Thyroid gland (tissue), 4 donors: ENCODE data around the gene KCNK13. TPM values are rescaled to one million over a fixed set of nuclear protein-coding genes. Genes with fewer than 3 reads are reported as not detected.

Experiments used
- DNase-seq, 2 donors: peaks; one replicate each; pipeline ENCODE4 v3.0.0-alpha.2; 2019
- H3K27ac ChIP-seq, 3 donors: fragments of 200-600 bp; sonication (generic); 1 replicate in 2 of 3; 2 replicates in 1 of 3; pipeline ENCODE4 v1.5.1; 2016 to 2019; ENCODE audit warnings: mild to moderate bottlenecking in 1 of 3, moderate library complexity in 1 of 3
- H3K27me3 ChIP-seq: fragments of 200-600 bp; sonication (generic); one replicate; pipeline ENCODE4 v1.5.1; 2019
- H3K36me3 ChIP-seq, 2 donors: fragments of 200-600 bp; sonication (generic); one replicate each; pipeline ENCODE4 v1.5.1; 2016 to 2019
- H3K4me1 ChIP-seq, 2 donors: fragments of 200-600 bp; sonication (generic); one replicate each; pipeline ENCODE4 v1.5.1; 2017 to 2019
- H3K4me3 ChIP-seq, 3 donors: fragments of 200-600 bp; sonication (generic); replicated peaks in 1 of 3; 1 replicate in 2 of 3; 2 replicates in 1 of 3; pipeline ENCODE4 v1.5.1; 2016; ENCODE audit warnings: mild to moderate bottlenecking in 1 of 3
- H3K9me3 ChIP-seq: fragments of 200-600 bp; sonication (generic); one replicate; pipeline ENCODE4 v1.5.1; 2017
- CTCF ChIP-seq, 6 experiments: fragments of 200-600 bp in 3 of 6; fragments of 450-650 bp in 3 of 6; sonication (generic) in 3 of 6; IDR thresholded peaks; one replicate each; pipeline ENCODE4 v1.5.1; 2016 to 2019; ENCODE audit warnings: antibody characterized with exemption in 6 of 6, mild to moderate bottlenecking in 2 of 6, inconsistent platforms in 1 of 6, moderate library complexity in 1 of 6
- POLR2A ChIP-seq, 2 donors: fragments of 450-650 bp; IDR thresholded peaks; one replicate each; pipeline ENCODE4 v1.6.1; 2017; ENCODE audit warnings: antibody characterized with exemption in 2 of 2, mild to moderate bottlenecking in 2 of 2, moderate library complexity in 1 of 2
- WGBS, 2 donors: methylation state at CpG; one replicate each; pipeline ENCODE4 v1.1.5; 2017; 5-methylcytosine and 5-hydroxymethylcytosine counted together
- intact Hi-C: fragments of 100-400 bp; cut with DNase I; formaldehyde crosslinking; loops from one replicate; pipeline ENCODE4 v1.15.1; 2023
- total RNA-seq, 4 donors: library from RNA; depleted of rRNA; stranded (reverse); fragments of >200 nt; gene quantifications; one replicate each; pipeline ENCODE4 v1.2.3, GENCODE V29; 2016

Gene KCNK13
- total RNA-seq, 4 donors from 2014 or later = 4.0 to 7.2 (median 4.9) TPM

GRCh38 chr14:90175631-90176030 lies 113.8 kb downstream of the KCNK13 start:
- whole genome bisulfite sequencing, 2 donors = 61 to 78% methylated on average over 3 of the region's 3 CpGs
- TF ChIP-seq CTCF (IDR thresholded peaks at IDR 0.05) (no peak), POLR2A (IDR thresholded peaks at IDR 0.05) (no peak)
- Histone ChIP-seq H3K9me3 (no peaks in the 10 kb centered on the region), H3K36me3 (no peaks in the 10 kb centered on the region), H3K27ac (no peak overlapping the region), H3K27me3 (no peaks in the 10 kb centered on the region), H3K4me3 (no peak overlapping the region), H3K4me1 (peaks cover 0 to 4% of the 10 kb centered on the region in 2 donors)
- intact Hi-C loops = no loop called here
- DNase-seq = peak; percentile 66 to 84

GRCh38 chr14:90177539-90178189 lies 115.9 kb downstream of the KCNK13 start:
- intact Hi-C loops = no loop called here
- 91 to 96% methylated on average over 3 of the region's 3 CpGs for WGBS, 2 donors
- DNase-seq = no peak
- Histone ChIP-seq H3K4me3 (no peak overlapping the region), H3K4me1 (peaks cover 0 to 4% of the 10 kb centered on the region in 2 donors), H3K27ac (no peak overlapping the region), H3K27me3 (no peaks in the 10 kb centered on the region), H3K36me3 (no peaks in the 10 kb centered on the region), H3K9me3 (no peaks in the 10 kb centered on the region)
- no peak for TF ChIP-seq POLR2A (IDR thresholded peaks at IDR 0.05)
- TF ChIP-seq CTCF (IDR thresholded peaks at IDR 0.05) = no peak

GRCh38 chr14:90179357-90179756 lies 117.6 kb downstream of the KCNK13 start:
- Histone ChIP-seq H3K4me1 (peaks cover 0 to 4% of the 10 kb centered on the region in 2 donors), H3K27ac (no peak overlapping the region), H3K27me3 (no peaks in the 10 kb centered on the region), H3K9me3 (no peaks in the 10 kb centered on the region), H3K36me3 (no peaks in the 10 kb centered on the region), H3K4me3 (no peak overlapping the region)
- TF ChIP-seq CTCF (IDR thresholded peaks at IDR 0.05) (no peak), POLR2A (IDR thresholded peaks at IDR 0.05) (no peak)
- no peak for DNase-seq
- intact Hi-C loops = no loop called here
- WGBS, 2 donors = 79 to 80% methylated on average over 7 of the region's 7 CpGs

GRCh38 chr14:90179809-90180779 lies 118.3 kb downstream of the KCNK13 start:
- H3K36me3 ChIP-seq = no peaks in the 10 kb centered on the region
- H3K4me1 ChIP-seq = peaks cover 0 to 4% of the 10 kb centered on the region in 2 donors
- intact Hi-C loops = no loop called here
- no peaks in the 10 kb centered on the region for H3K9me3 ChIP-seq
- H3K4me3 ChIP-seq = no peak overlapping the region
- H3K27ac ChIP-seq = no peak overlapping the region
- 48 to 67% methylated on average over 4 of the region's 4 CpGs for WGBS, 2 donors
- no peak for TF ChIP-seq CTCF (IDR thresholded peaks at IDR 0.05)
- TF ChIP-seq POLR2A (IDR thresholded peaks at IDR 0.05) = no peak
- H3K27me3 ChIP-seq = no peaks in the 10 kb centered on the region
- peak; percentile 38 to 54 for DNase-seq

GRCh38 chr14:90184094-90184493 lies 122.3 kb downstream of the KCNK13 start:
- TF ChIP-seq CTCF (IDR thresholded peaks at IDR 0.05) (no peak), POLR2A (IDR thresholded peaks at IDR 0.05) (no peak)
- Histone ChIP-seq H3K27me3 (no peaks in the 10 kb centered on the region), H3K36me3 (no peaks in the 10 kb centered on the region), H3K4me3 (no peak overlapping the region), H3K4me1 (peaks cover 0 to 4% of the 10 kb centered on the region in 2 donors), H3K9me3 (no peaks in the 10 kb centered on the region), H3K27ac (no peak overlapping the region)
- no peak for DNase-seq
- 95 to 100% methylated on average over 11 to 14 of the region's 14 CpGs for WGBS, 2 donors
- intact Hi-C loops = no loop called here
